Measurements from ENCODE around the gene SFTPB.
"Not testable (repeated sequence)": the region's sequence is repeated elsewhere in the genome, so short reads cannot be mapped to it uniquely, and the experiment has no call there.

SFTPB gene

DNA sequence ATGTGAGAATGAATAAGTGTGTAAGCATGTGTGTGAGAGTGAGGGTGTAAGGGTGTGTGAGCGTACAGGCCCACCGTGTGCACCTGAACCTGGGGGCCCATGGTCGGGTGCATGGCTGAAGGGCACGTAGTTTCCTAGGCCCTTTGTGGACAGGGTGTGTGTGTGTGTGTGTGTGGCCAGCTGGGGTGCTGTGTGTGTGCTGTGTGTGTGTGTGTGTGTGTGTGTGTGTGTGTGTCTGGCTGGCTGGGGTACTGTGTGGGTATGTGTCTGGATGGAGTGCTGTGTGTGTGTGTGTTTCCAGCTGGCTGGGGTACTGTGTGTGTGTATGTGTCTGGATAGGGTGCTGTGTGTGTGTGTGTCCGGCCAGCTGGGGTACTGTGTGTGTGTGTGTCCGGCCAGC is 2.0 kb downstream of the SFTPB start:
- in situ Hi-C loops (cut with HindIII; ENCODE audit: low sequenced_read_pairs), result no loop called here
- no peak for DNase-seq (ENCODE audit: low read depth, low spot score)
- H3K4me3 ChIP-seq (ENCODE audit: low read depth, low read length), result no peak overlapping the region
- no peak for TF ChIP-seq CTCF (IDR thresholded peaks at IDR 0.05; ENCODE audit: low read depth, low read length)

- no peak overlapping the region for H3K4me3 ChIP-seq (ENCODE audit: low read depth, low read length)
- in situ Hi-C loops (cut with HindIII; ENCODE audit: low sequenced_read_pairs), result no loop called here
- no peak for TF ChIP-seq CTCF (IDR thresholded peaks at IDR 0.05; ENCODE audit: low read depth, low read length)
- DNase-seq (ENCODE audit: low read depth, low spot score), result no peak
These were observed 2.6 kb downstream of the SFTPB start for GRCh38 chr2:85665264-85665937.

GRCh38 chr2:85663594-85664565 is 4.1 kb downstream of the SFTPB start:
- no peak for TF ChIP-seq CTCF (IDR thresholded peaks at IDR 0.05; ENCODE audit: low read depth, low read length)
- in situ Hi-C loops (cut with HindIII; ENCODE audit: low sequenced_read_pairs), result no loop called here
- no peak for DNase-seq (ENCODE audit: low read depth, low spot score)
- H3K4me3 ChIP-seq (ENCODE audit: low read depth, low read length), result no peak overlapping the region

GRCh38 chr2:85662899-85663593 is 5.0 kb downstream of the SFTPB start:
- DNase-seq (ENCODE audit: low read depth, low spot score), result peak; percentile 89
- no peak for TF ChIP-seq CTCF (IDR thresholded peaks at IDR 0.05; ENCODE audit: low read depth, low read length)
- H3K4me3 ChIP-seq (ENCODE audit: low read depth, low read length), result no peak overlapping the region
- in situ Hi-C loops (cut with HindIII; ENCODE audit: low sequenced_read_pairs), result no loop called here

DNA sequence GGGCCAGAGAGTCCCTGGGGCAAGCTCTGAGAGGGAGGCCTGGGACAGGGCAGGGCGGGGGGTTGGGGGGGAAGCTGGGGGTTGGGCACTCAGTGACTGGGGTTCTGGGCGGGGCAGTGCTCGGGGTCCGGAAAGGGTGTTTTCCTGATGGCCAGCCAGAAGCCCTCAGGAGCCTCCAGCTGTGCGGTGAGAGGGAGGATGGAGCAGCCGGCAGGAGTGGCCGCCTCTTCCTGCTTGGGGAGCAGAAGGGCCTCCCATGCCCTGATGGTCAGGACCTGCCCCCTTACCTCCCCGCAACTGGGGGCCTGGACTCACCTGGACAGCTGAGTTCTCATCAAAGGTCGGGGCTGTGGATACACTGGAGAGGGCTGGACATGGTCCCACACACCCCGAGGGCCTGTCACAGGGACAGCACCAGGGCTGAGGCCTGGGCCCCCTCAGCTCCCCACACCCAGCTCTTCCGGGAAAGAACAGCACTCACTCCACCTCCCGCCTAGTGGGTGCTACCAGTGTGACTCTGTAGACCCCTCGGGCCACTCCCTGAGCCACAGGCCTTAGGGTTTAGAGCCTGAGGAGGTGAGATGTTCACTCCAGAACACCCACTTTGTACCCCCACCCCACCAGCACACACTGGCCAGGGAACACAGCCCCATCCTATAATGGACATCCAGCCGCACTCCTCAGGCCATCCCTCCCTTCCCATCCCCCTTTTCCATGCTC is 6.7 kb downstream of the SFTPB start:
- in situ Hi-C loops (cut with HindIII; ENCODE audit: low sequenced_read_pairs), result no loop called here
- no peak for DNase-seq (ENCODE audit: low read depth, low spot score)
- no peak for TF ChIP-seq CTCF (IDR thresholded peaks at IDR 0.05; ENCODE audit: low read depth, low read length)
- no peak overlapping the region for H3K4me3 ChIP-seq (ENCODE audit: low read depth, low read length)

- no peak for TF ChIP-seq CTCF (IDR thresholded peaks at IDR 0.05; ENCODE audit: low read depth, low read length)
- no peak for DNase-seq (ENCODE audit: low read depth, low spot score)
- no peak overlapping the region for H3K4me3 ChIP-seq (ENCODE audit: low read depth, low read length)
- in situ Hi-C loops (cut with HindIII; ENCODE audit: low sequenced_read_pairs), result no loop called here
These were observed 7.3 kb downstream of the SFTPB start for GRCh38 chr2:85660725-85661124.

DNA sequence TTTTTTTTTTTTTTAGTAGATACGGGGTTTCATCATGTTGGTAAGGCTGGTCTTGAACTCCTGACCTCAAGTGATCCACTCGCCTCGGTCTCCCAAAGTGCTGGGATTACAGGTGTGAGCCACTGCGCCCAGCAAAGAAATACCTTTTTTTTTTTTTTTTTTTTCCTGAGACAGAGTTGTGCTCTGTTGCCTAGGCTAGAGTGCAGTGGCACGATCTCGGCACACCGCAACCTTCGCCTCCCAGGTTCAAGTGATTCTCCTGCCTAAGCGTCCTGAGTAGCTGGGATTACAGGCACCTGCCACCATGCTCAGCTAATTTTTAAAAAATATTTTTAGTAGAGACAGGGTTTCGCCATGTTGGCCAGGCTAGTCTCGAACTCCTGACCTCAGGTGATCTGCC is 7.7 kb downstream of the SFTPB start:
- H3K4me3 ChIP-seq (ENCODE audit: low read depth, low read length); in situ Hi-C loops (cut with HindIII; ENCODE audit: low sequenced_read_pairs); DNase-seq (ENCODE audit: low read depth, low spot score): not testable (repeated sequence)
